A549 (cell line): ENCODE measurements around the gene HPCAL1. TPM values are rescaled to one million over a fixed set of nuclear protein-coding genes. Genes with fewer than 3 reads are reported as not detected.

Experiments used
- ATAC-seq, 2 experiments: fragments of 200-7000 bp in 1 of 2; fragments of >200 bp in 1 of 2; cut with Nextera tagmentation in 1 of 2; cut with Tn5 transposase in 1 of 2; 3 replicates each; pipeline versions ENCODE4 v1.8.0 to v1.9.1; 2018 to 2020; ENCODE audit warnings: mild to moderate bottlenecking in 1 of 2, moderate library complexity in 1 of 2
- CTCF ChIA-PET: fragments of 300-600 bp; sonication (Branson Sonifier 250); formaldehyde crosslinking; extraction: SDS; loops from one replicate; lab custom pipeline; 2021; ENCODE audit warnings: antibody characterized with exemption, inconsistent platforms; lab: Yijun Ruan, JAX
- POLR2A ChIA-PET: fragments of 350-600 bp; formaldehyde crosslinking; extraction: SDS; loops from one replicate; lab custom pipeline; 2021; ENCODE audit warnings: antibody characterized with exemption, inconsistent platforms; lab: Yijun Ruan, JAX
- DNase-seq, 2 experiments: peaks; one replicate each; pipeline versions ENCODE4 v3.0.0 to v3.0.0-alpha.2; 2011 to 2016; ENCODE audit warnings: low read depth in 1 of 2, low spot score in 1 of 2
- FAIRE-seq: peaks from 2 replicates; lab custom pipeline; 2011; peaks lifted over from hg19 to GRCh38; lab: Jason Lieb, UNC
- H3K27ac ChIP-seq, 2 experiments: fragments of >200 bp; sonication (Bioruptor Twin); formaldehyde crosslinking; 3 replicates each; pipeline ENCODE4 v1.5.1; 2016 to 2017
- H3K4me1 ChIP-seq: fragments of >200 bp; sonication (Bioruptor Twin); formaldehyde crosslinking; 3 replicates; pipeline ENCODE4 v1.6.1; 2016
- H3K4me2 ChIP-seq: fragments of >200 bp; sonication (Bioruptor Twin); formaldehyde crosslinking; 3 replicates; pipeline ENCODE4 v1.6.1; 2016
- H3K4me3 ChIP-seq: fragments of >200 bp; sonication (Bioruptor Twin); formaldehyde crosslinking; 3 replicates; pipeline ENCODE4 v1.5.1; 2016
- H3K9me3 ChIP-seq: fragments of >200 bp; sonication (Bioruptor Twin); formaldehyde crosslinking; 3 replicates; pipeline ENCODE4 v1.6.1; 2016
- CHD2 ChIP-seq: fragments of 150-350 bp; IDR thresholded peaks from 2 replicates; pipeline ENCODE4 v1.6.1; 2014; ENCODE audit warnings: low read length; ENCODE audit not compliant: partially characterized antibody
- EP300 ChIP-seq, 2 experiments: fragments of >200 bp; sonication (Bioruptor Twin); formaldehyde crosslinking; IDR thresholded peaks; 2 replicates in 1 of 2; 3 replicates in 1 of 2; pipeline ENCODE4 v1.6.1; 2016 to 2017
- HDAC2 ChIP-seq: fragments of 200-600 bp; sonication (generic); IDR thresholded peaks from 2 replicates; pipeline ENCODE4 v1.6.1; 2016
- HES2 ChIP-seq: fragments of >200 bp; sonication (Bioruptor Twin); formaldehyde crosslinking; IDR thresholded peaks from 2 replicates; pipeline ENCODE4 v1.6.1; 2016
- HOXB13 ChIP-seq: fragments of 250-450 bp; sonication (Bioruptor Pico); IDR thresholded peaks from 2 replicates; pipeline ENCODE4 v1.5.0; 2020; ENCODE audit warnings: low read depth, mild to moderate bottlenecking, moderate library complexity
- HOXB5 ChIP-seq: fragments of 250-450 bp; sonication (Bioruptor Pico); IDR thresholded peaks from 2 replicates; pipeline ENCODE4 v1.5.0; 2020; ENCODE audit warnings: mild to moderate bottlenecking, moderate library complexity
- KDM5A ChIP-seq: fragments of 200-600 bp; sonication (generic); IDR thresholded peaks from 2 replicates; pipeline ENCODE4 v1.6.1; 2016; ENCODE audit warnings: antibody characterized with exemption, mild to moderate bottlenecking
- MAZ ChIP-seq: fragments of 150-350 bp; IDR thresholded peaks from 2 replicates; pipeline ENCODE4 v1.6.1; 2014; ENCODE audit warnings: antibody characterized with exemption, low read depth, low read length, borderline replicate concordance
- NPAS2 ChIP-seq: fragments of 250-450 bp; sonication (Bioruptor Pico); IDR thresholded peaks from 2 replicates; pipeline ENCODE4 v1.8.0; 2022; ENCODE audit warnings: mild to moderate bottlenecking, moderate library complexity, borderline replicate concordance
- POLR2A ChIP-seq: IDR thresholded peaks from 2 replicates; pipeline ENCODE4 v1.6.1; 2012; ENCODE audit warnings: mild to moderate bottlenecking, low read length
- RCOR1 ChIP-seq: fragments of 150-350 bp; IDR thresholded peaks from 2 replicates; pipeline ENCODE4 v1.6.1; 2014; ENCODE audit warnings: antibody characterized with exemption, low read length, low read depth
- RFX5 ChIP-seq: fragments of 450-650 bp; IDR thresholded peaks from 2 replicates; pipeline ENCODE4 v1.7.1; 2014; ENCODE audit warnings: antibody characterized with exemption, mild to moderate bottlenecking, moderate library complexity
- USF2 ChIP-seq: fragments of 450-650 bp; IDR thresholded peaks from 2 replicates; pipeline ENCODE4 v1.6.1; 2014; ENCODE audit warnings: antibody characterized with exemption
- ZSCAN20 ChIP-seq: fragments of 250-450 bp; sonication (Bioruptor Pico); IDR thresholded peaks from 2 replicates; pipeline ENCODE4 v1.8.0; 2022; ENCODE audit warnings: mild to moderate bottlenecking, moderate library complexity
- WGBS: methylation state at CpG from one replicate; pipeline ENCODE4 v1.1.6; 2017; ENCODE audit errors: missing lambda C conversion rate; 5-methylcytosine and 5-hydroxymethylcytosine counted together
- polyA plus RNA-seq, 4 experiments: library from polyadenylated mRNA; depleted of rRNA in 3 of 4; stranded (reverse); fragments of >200 nt; fragmentation: RNase III in 1 of 4; extraction: RNeasy Plus Mini Kit Qiagen cat#74134 plus additional on column Dnase treatment in 1 of 4; gene quantifications; 2 replicates in 3 of 4; 3 replicates in 1 of 4; pipeline ENCODE4 v1.2.3, GENCODE V29; 2011 to 2017
- TF ChIP-seq, protein P1 (sequence below): fragments of 200-600 bp; sonication (generic); IDR thresholded peaks from 2 replicates; pipeline ENCODE4 v1.6.1; 2016; ENCODE audit warnings: antibody characterized with exemption, mild to moderate bottlenecking, moderate library complexity
- TF ChIP-seq, protein P2 (sequence below): fragments of >200 bp; sonication (Bioruptor Twin); formaldehyde crosslinking; IDR thresholded peaks from 3 replicates; pipeline ENCODE4 v1.5.1; 2016
- TF ChIP-seq, protein P3 (sequence below): fragments of 150-350 bp; IDR thresholded peaks from 2 replicates; pipeline ENCODE4 v1.6.1; 2014; ENCODE audit warnings: low read depth, mild to moderate bottlenecking, low read length
- TF ChIP-seq, protein P4 (sequence below): fragments of 250-450 bp; sonication (Bioruptor Pico); IDR thresholded peaks from 2 replicates; pipeline ENCODE4 v1.5.0; 2020; ENCODE audit warnings: low read depth, mild to moderate bottlenecking, moderate library complexity

Gene HPCAL1
- polyA plus RNA-seq, 2 of the 4 experiments (the other 2 are of a cell fraction), result 44.4 to 66.4 TPM

GRCh38 chr2:10271509-10271908 is 31.2 kb upstream of the HPCAL1 start:
- Histone ChIP-seq H3K4me3 (no peak overlapping the region), H3K4me1 (peaks cover 22% of the 10 kb centered on the region), H3K4me2 (peak overlapping the region; percentile 44; the same call in 2 of the 3 replicates)
- CTCF ChIA-PET, result interaction anchor here (0.6 to 4.7 kb wide), 22 partner anchors 9 to 927 kb away, joined by 3 to 86 read pairs (median 4); no protein-coding TSS in a partner anchor
- no peak for DNase-seq
- 75% methylated on average over 15 of the region's 15 CpGs for WGBS
- no peak for TF ChIP-seq KDM5A
- TF ChIP-seq, all 56 proteins: peak for 0
- FAIRE-seq, result no peak
- POLR2A ChIA-PET, result no interaction called here
- no peak for ATAC-seq
- Histone ChIP-seq H3K27ac (peak overlapping the region; percentile 72 to 75; a peak in 2 of 6 replicates), H3K9me3 (no peaks in the 10 kb centered on the region)

DNA sequence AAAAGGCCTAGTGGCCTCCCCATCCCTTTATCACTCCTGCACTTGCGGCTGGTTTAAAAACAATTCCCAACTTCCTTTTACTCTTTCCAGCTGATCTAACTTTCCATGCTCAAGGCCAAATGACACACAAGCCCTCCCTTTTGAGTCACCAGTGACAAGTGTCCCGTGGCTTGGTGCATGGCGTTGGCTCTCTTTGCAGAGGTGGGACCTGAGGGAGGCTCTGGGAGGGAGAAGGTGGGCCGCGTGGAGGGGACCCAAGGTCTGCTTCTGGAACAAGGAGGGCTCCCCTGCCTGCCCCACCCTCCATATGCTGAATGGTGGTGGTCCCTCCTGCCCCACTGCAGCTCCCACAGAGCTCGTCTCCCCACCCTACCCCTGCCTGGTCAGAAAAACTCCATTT is 30.8 kb upstream of the HPCAL1 start:
- no peak for FAIRE-seq
- TF ChIP-seq NPAS2, result no peak
- TF ChIP-seq CHD2, result no peak
- TF ChIP-seq HOXB5 (CRISPR knock-in tag), result no peak
- TF ChIP-seq RFX5, result no peak
- no peak for TF ChIP-seq HDAC2
- no peak for TF ChIP-seq POLR2A
- TF ChIP-seq, protein P1, sequence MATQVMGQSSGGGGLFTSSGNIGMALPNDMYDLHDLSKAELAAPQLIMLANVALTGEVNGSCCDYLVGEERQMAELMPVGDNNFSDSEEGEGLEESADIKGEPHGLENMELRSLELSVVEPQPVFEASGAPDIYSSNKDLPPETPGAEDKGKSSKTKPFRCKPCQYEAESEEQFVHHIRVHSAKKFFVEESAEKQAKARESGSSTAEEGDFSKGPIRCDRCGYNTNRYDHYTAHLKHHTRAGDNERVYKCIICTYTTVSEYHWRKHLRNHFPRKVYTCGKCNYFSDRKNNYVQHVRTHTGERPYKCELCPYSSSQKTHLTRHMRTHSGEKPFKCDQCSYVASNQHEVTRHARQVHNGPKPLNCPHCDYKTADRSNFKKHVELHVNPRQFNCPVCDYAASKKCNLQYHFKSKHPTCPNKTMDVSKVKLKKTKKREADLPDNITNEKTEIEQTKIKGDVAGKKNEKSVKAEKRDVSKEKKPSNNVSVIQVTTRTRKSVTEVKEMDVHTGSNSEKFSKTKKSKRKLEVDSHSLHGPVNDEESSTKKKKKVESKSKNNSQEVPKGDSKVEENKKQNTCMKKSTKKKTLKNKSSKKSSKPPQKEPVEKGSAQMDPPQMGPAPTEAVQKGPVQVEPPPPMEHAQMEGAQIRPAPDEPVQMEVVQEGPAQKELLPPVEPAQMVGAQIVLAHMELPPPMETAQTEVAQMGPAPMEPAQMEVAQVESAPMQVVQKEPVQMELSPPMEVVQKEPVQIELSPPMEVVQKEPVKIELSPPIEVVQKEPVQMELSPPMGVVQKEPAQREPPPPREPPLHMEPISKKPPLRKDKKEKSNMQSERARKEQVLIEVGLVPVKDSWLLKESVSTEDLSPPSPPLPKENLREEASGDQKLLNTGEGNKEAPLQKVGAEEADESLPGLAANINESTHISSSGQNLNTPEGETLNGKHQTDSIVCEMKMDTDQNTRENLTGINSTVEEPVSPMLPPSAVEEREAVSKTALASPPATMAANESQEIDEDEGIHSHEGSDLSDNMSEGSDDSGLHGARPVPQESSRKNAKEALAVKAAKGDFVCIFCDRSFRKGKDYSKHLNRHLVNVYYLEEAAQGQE, result no peak
- no peak for TF ChIP-seq ZSCAN20 (CRISPR knock-in tag)
- TF ChIP-seq HOXB13 (CRISPR knock-in tag), result no peak
- no peak for TF ChIP-seq USF2
- no peak for TF ChIP-seq RCOR1
- TF ChIP-seq MAZ, result no peak
- TF ChIP-seq, protein P2, sequence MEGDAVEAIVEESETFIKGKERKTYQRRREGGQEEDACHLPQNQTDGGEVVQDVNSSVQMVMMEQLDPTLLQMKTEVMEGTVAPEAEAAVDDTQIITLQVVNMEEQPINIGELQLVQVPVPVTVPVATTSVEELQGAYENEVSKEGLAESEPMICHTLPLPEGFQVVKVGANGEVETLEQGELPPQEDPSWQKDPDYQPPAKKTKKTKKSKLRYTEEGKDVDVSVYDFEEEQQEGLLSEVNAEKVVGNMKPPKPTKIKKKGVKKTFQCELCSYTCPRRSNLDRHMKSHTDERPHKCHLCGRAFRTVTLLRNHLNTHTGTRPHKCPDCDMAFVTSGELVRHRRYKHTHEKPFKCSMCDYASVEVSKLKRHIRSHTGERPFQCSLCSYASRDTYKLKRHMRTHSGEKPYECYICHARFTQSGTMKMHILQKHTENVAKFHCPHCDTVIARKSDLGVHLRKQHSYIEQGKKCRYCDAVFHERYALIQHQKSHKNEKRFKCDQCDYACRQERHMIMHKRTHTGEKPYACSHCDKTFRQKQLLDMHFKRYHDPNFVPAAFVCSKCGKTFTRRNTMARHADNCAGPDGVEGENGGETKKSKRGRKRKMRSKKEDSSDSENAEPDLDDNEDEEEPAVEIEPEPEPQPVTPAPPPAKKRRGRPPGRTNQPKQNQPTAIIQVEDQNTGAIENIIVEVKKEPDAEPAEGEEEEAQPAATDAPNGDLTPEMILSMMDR, result no peak
- TF ChIP-seq EP300 (IDR thresholded peaks at IDR 0.05), result no peak
- TF ChIP-seq, protein P3, sequence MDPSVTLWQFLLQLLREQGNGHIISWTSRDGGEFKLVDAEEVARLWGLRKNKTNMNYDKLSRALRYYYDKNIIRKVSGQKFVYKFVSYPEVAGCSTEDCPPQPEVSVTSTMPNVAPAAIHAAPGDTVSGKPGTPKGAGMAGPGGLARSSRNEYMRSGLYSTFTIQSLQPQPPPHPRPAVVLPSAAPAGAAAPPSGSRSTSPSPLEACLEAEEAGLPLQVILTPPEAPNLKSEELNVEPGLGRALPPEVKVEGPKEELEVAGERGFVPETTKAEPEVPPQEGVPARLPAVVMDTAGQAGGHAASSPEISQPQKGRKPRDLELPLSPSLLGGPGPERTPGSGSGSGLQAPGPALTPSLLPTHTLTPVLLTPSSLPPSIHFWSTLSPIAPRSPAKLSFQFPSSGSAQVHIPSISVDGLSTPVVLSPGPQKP, result no peak
- TF ChIP-seq, protein P4, sequence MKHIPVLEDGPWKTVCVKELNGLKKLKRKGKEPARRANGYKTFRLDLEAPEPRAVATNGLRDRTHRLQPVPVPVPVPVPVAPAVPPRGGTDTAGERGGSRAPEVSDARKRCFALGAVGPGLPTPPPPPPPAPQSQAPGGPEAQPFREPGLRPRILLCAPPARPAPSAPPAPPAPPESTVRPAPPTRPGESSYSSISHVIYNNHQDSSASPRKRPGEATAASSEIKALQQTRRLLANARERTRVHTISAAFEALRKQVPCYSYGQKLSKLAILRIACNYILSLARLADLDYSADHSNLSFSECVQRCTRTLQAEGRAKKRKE (CRISPR knock-in tag), result no peak
- no peak for TF ChIP-seq HES2
- Histone ChIP-seq H3K4me3 (no peak overlapping the region), H3K27ac (peak overlapping the region; percentile 22 to 75; a peak in 1 of 6 replicates), H3K9me3 (no peaks in the 10 kb centered on the region), H3K4me2 (no peak overlapping the region), H3K4me1 (peaks cover 22% of the 10 kb centered on the region)
- no peak for DNase-seq
- 88% methylated on average over 6 of the region's 6 CpGs for WGBS
- ATAC-seq, result no peak
- POLR2A ChIA-PET, result no interaction called here
- CTCF ChIA-PET, result interaction anchor here (0.6 to 4.7 kb wide), 5 partner anchors 29 to 927 kb away, joined by 3 to 86 read pairs (median 4); no protein-coding TSS in a partner anchor
